ENCODE measurements around the gene TMEM30A.

GRCh38 chr6:75318900-75319299 lies 34.3 kb upstream of the TMEM30A start:
- no peak for TF ChIP-seq POLR2A (IDR thresholded peaks at IDR 0.05)
- no peak for TF ChIP-seq CTCF (IDR thresholded peaks at IDR 0.05)

Measured in heart left ventricle (tissue), 13 donors.